ENCODE data around the gene NPHP4.
"Not testable (repeated sequence)": the region's sequence is repeated elsewhere in the genome, so short reads cannot be mapped to it uniquely, and the experiment has no call there.

Gene NPHP4

GRCh38 chr1:5935026-5935425 is 57.2 kb downstream of the NPHP4 start:
- H3K4me1 ChIP-seq = no peaks in the 10 kb centered on the region
- no peaks in the 10 kb centered on the region for H3K27me3 ChIP-seq (ENCODE audit: low read depth)
- H3K36me3 ChIP-seq (replicated peaks) = 0 out of 2 replicates have a peak, but pooled peaks cover 4% of the 10 kb centered on the region
- no peak overlapping the region for H3K4me3 ChIP-seq
- in situ Hi-C loops (cut with MboI; ENCODE audit: low sequenced_read_pairs) = no loop called here
- H3K9me3 ChIP-seq = no peaks in the 10 kb centered on the region
- no peak for DNase-seq (ENCODE audit: low spot score in 2 of 2)

DNA sequence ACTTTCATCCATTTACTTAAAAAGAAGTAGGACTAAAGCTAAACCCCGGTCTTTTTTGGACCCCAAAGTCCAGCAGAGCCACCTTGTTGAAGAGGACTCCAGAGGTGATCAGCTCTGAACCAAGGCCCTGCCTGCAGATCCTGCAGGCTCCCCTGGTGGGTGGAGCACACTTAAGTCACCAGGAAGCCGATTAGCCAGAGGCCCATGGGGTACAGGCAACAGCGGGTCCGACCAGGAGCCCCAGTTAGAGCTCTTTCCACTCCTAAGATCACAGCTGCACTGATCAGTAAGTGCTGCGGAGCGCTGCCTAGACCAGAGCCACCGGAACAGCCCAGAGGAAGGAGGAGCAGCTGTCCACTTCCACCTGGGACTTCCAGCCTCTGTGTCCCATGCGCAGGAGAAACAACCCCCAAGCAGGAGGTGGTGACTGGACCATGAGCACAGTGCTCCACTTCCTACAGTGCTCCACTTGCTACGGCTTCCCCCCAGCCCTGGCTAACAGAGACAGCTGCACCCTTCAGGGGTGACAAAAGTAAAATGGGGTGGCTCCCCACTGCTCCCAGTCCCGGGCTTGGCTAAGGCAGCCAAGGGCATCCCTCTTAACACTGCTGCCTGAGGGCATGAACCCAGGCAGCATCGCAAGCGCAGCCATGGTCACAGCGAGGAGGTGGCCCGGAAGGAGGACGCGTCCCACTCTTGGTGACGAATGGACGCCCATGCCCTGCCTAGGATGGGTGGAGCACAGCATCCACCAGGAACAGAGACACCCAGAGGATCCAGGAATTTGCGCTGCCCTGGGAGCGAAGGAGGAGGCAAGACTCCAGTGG is 58.0 kb downstream of the NPHP4 start:
- H3K36me3 ChIP-seq (replicated peaks) = 0 out of 2 replicates have a peak, but pooled peaks cover 4% of the 10 kb centered on the region
- DNase-seq (ENCODE audit: low spot score in 2 of 2) = no peak
- no peaks in the 10 kb centered on the region for H3K9me3 ChIP-seq
- no peak overlapping the region for H3K4me3 ChIP-seq
- H3K4me1 ChIP-seq = no peaks in the 10 kb centered on the region
- in situ Hi-C loops (cut with MboI; ENCODE audit: low sequenced_read_pairs) = no loop called here
- no peaks in the 10 kb centered on the region for H3K27me3 ChIP-seq (ENCODE audit: low read depth)

- Histone ChIP-seq H3K27me3 (ENCODE audit: low read depth) (no peaks in the 10 kb centered on the region), H3K9me3 (no peaks in the 10 kb centered on the region), H3K4me1 (no peaks in the 10 kb centered on the region), H3K36me3 (replicated peaks) (0 out of 2 replicates have a peak, but pooled peaks cover 4% of the 10 kb centered on the region), H3K4me3 (no peak overlapping the region)
- DNase-seq (ENCODE audit: low spot score in 2 of 2) = no peak
- in situ Hi-C loops (cut with MboI; ENCODE audit: low sequenced_read_pairs) = no loop called here
Observed at GRCh38 chr1:5933676-5934057, 58.6 kb downstream of the NPHP4 start.

DNA sequence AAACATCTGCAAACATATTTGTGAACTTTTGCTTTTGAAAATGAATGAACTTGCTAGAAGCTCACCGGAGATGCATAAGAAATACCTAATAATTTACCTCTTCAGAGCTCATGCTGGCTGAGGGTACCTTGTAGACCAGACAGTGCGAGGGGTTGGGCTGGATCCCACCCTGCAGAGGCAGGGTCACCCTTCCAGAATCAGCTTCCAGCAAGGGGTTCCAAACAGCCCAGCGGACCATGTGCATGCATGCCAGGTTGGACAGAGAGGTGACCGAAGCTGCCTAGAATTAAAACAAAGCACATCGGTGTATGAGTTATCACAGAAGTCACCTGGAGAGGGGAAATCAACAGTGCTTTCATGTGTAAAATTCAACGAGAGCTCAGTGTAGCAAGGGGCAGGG is 59.2 kb downstream of the NPHP4 start:
- Histone ChIP-seq H3K4me1 (no peaks in the 10 kb centered on the region), H3K36me3 (replicated peaks) (0 out of 2 replicates have a peak, but pooled peaks cover 4% of the 10 kb centered on the region), H3K27me3 (ENCODE audit: low read depth) (no peaks in the 10 kb centered on the region), H3K9me3 (no peaks in the 10 kb centered on the region), H3K4me3 (no peak overlapping the region)
- in situ Hi-C loops (cut with MboI; ENCODE audit: low sequenced_read_pairs) = no loop called here
- no peak for DNase-seq (ENCODE audit: low spot score in 2 of 2)

- DNase-seq (ENCODE audit: low spot score in 2 of 2) = no peak
- in situ Hi-C loops (cut with MboI; ENCODE audit: low sequenced_read_pairs) = no loop called here
- H3K4me3 ChIP-seq = no peak overlapping the region
- no peaks in the 10 kb centered on the region for H3K9me3 ChIP-seq
- no peaks in the 10 kb centered on the region for H3K4me1 ChIP-seq
- 0 out of 2 replicates have a peak, but pooled peaks cover 4% of the 10 kb centered on the region for H3K36me3 ChIP-seq (replicated peaks)
- no peaks in the 10 kb centered on the region for H3K27me3 ChIP-seq (ENCODE audit: low read depth)
Observed at GRCh38 chr1:5928714-5929400, 63.4 kb downstream of the NPHP4 start.

DNA sequence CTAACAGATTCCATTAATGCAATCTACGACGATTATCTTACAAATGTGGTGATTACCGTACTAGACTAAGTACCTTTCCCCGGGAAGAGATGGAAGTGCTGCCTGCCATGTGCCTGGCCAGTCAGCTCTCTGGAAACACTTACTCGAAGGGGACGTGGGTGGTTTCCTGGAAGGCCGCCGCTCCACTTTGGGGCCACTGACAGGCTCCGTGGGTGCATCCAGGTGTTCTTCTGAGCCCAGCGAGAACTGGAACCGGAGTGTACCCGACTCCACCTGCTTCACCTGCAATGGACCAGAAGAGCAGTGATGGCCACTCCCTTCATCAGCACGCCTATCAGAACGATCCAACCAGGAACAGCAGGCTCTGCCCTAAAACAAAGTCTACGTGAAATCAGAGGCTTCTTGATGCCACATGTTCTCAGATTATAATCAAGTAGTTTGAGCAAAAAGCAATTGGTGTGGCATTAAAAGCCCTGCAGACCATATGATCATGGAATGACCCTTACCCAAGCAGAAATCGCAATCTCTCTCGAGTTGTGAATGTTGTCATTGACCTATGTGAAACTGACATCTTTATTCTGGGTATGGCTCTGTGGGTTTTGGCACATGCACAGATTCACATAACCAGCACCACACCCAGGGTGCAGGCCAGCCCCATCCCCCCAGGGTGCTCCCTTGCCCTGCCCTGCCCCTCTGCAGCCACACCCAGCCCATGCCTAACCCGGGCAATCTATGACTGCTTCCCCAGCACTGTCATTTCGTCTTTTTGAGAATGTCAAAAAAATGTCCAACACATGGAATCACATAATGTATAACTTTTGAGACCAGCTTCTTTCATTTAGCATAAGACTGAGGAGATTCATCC is 64.5 kb downstream of the NPHP4 start:
- no peaks in the 10 kb centered on the region for H3K4me1 ChIP-seq
- no peaks in the 10 kb centered on the region for H3K27me3 ChIP-seq (ENCODE audit: low read depth)
- H3K4me3 ChIP-seq = no peak overlapping the region
- in situ Hi-C loops (cut with MboI; ENCODE audit: low sequenced_read_pairs) = no loop called here
- no peaks in the 10 kb centered on the region for H3K9me3 ChIP-seq
- no peak for DNase-seq (ENCODE audit: low spot score in 2 of 2)
- H3K36me3 ChIP-seq (replicated peaks) = 0 out of 2 replicates have a peak, but pooled peaks cover 4% of the 10 kb centered on the region

GRCh38 chr1:5926686-5927435 is 65.4 kb downstream of the NPHP4 start:
- H3K36me3 ChIP-seq (replicated peaks) = no peaks in the 10 kb centered on the region
- in situ Hi-C loops (cut with MboI; ENCODE audit: low sequenced_read_pairs) = no loop called here
- H3K9me3 ChIP-seq = no peaks in the 10 kb centered on the region

GRCh38 chr1:5922700-5923330 is 69.4 kb downstream of the NPHP4 start:
- H3K4me1 ChIP-seq; H3K36me3 ChIP-seq (replicated peaks); DNase-seq (ENCODE audit: low spot score in 2 of 2); H3K9me3 ChIP-seq; H3K4me3 ChIP-seq; H3K27me3 ChIP-seq (ENCODE audit: low read depth): not testable (repeated sequence)
- in situ Hi-C loops (cut with MboI; ENCODE audit: low sequenced_read_pairs) = loop anchor here (25.0 kb wide), 1 partner anchor 411 kb away; no protein-coding TSS in a partner anchor

More at GRCh38 chr1:5926686-5927435, 65.4 kb downstream of the NPHP4 start:
- H3K27me3 ChIP-seq (ENCODE audit: low read depth) = no peaks in the 10 kb centered on the region
- no peak overlapping the region for H3K4me3 ChIP-seq
- DNase-seq (ENCODE audit: low spot score in 2 of 2) = no peak
- no peaks in the 10 kb centered on the region for H3K4me1 ChIP-seq

GRCh38 chr1:5921671-5922070 is 70.6 kb downstream of the NPHP4 start:
- Histone ChIP-seq H3K27me3 (ENCODE audit: low read depth) (no peaks in the 10 kb centered on the region), H3K36me3 (replicated peaks) (no peaks in the 10 kb centered on the region), H3K4me1 (no peaks in the 10 kb centered on the region; the same call in 1 of the 2 replicates), H3K9me3 (no peaks in the 10 kb centered on the region), H3K4me3 (no peak overlapping the region)
- DNase-seq (ENCODE audit: low spot score in 2 of 2) = no peak
- in situ Hi-C loops (cut with MboI; ENCODE audit: low sequenced_read_pairs) = loop anchor here (25.0 kb wide), 1 partner anchor 409 kb away; no protein-coding TSS in a partner anchor

- Histone ChIP-seq H3K9me3 (no peaks in the 10 kb centered on the region), H3K36me3 (replicated peaks) (no peaks in the 10 kb centered on the region), H3K27me3 (ENCODE audit: low read depth) (no peaks in the 10 kb centered on the region), H3K4me1 (no peaks in the 10 kb centered on the region; the same call in 1 of the 2 replicates), H3K4me3 (no peak overlapping the region)
- peak in 1 of 2 experiments; percentile 3 for DNase-seq (ENCODE audit: low spot score in 2 of 2)
- in situ Hi-C loops (cut with MboI; ENCODE audit: low sequenced_read_pairs) = loop anchor here (25.0 kb wide), 1 partner anchor 409 kb away; no protein-coding TSS in a partner anchor
Observed at GRCh38 chr1:5921129-5921528, 71.1 kb downstream of the NPHP4 start.

GRCh38 chr1:5920201-5920600 is 72.0 kb downstream of the NPHP4 start:
- no peaks in the 10 kb centered on the region for H3K27me3 ChIP-seq (ENCODE audit: low read depth)
- no peaks in the 10 kb centered on the region; the same call in 1 of the 2 replicates for H3K4me1 ChIP-seq
- no peaks in the 10 kb centered on the region for H3K9me3 ChIP-seq
- H3K4me3 ChIP-seq = no peak overlapping the region
- H3K36me3 ChIP-seq (replicated peaks) = no peaks in the 10 kb centered on the region
- in situ Hi-C loops (cut with MboI; ENCODE audit: low sequenced_read_pairs) = loop anchor here (25.0 kb wide), 1 partner anchor 408 kb away; no protein-coding TSS in a partner anchor
- no peak for DNase-seq (ENCODE audit: low spot score in 2 of 2)

GRCh38 chr1:5918275-5918649 is 74.0 kb downstream of the NPHP4 start:
- H3K9me3 ChIP-seq = no peaks in the 10 kb centered on the region
- no peak overlapping the region for H3K4me3 ChIP-seq
- no peaks in the 10 kb centered on the region for H3K27me3 ChIP-seq (ENCODE audit: low read depth)
- DNase-seq (ENCODE audit: low spot score in 2 of 2) = no peak
- no peaks in the 10 kb centered on the region for H3K36me3 ChIP-seq (replicated peaks)
- H3K4me1 ChIP-seq = no peaks in the 10 kb centered on the region; the same call in 1 of the 2 replicates
- in situ Hi-C loops (cut with MboI; ENCODE audit: low sequenced_read_pairs) = loop anchor here (25.0 kb wide), 1 partner anchor 406 kb away; no protein-coding TSS in a partner anchor

Data from HAP-1 (cell line).